ENCODE data around the gene TFB2M.

Gene TFB2M

DNA sequence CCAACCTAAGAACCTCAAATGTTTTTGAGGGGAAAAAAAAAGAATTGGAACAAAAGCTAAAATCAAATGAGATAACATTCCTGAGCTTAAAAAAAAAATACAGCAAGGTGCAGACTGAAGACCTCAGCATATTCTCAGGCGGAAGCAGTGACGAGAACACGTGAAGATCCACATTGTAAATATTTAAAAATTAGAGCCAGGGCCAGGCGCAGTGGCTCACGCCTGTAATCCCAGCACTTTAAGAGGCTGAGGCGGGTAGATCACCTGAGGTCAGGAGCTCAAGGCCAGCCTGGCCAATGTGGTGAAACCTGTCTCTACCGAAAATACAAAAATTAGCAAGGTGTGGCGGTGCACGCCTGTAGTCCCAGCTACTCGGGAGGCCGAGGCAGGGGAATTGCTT lies 15.7 kb downstream of the TFB2M start:
- Histone ChIP-seq H3K36me3 (ENCODE audit: insufficient read depth, insufficient read length, low read length) (peaks cover 83% of the 10 kb centered on the region), H3K9me3 (ENCODE audit: insufficient read depth, low read length) (no peaks in the 10 kb centered on the region)

GRCh38 chr1:246549665-246550064 lies 16.4 kb downstream of the TFB2M start:
- DNase-seq (ENCODE audit: low read depth, low spot score): no peak
- no peak for TF ChIP-seq YY1 (IDR thresholded peaks at IDR 0.05; ENCODE audit: insufficient read depth, insufficient read length)
- no peak for TF ChIP-seq ZNF274 (IDR thresholded peaks at IDR 0.05; ENCODE audit: low read depth, low read length)
- no peak for TF ChIP-seq SUZ12 (IDR thresholded peaks at IDR 0.05; ENCODE audit: extremely low read depth, insufficient read depth, insufficient read length)
- H3K4me3 ChIP-seq (ENCODE audit: insufficient read length, low read depth): no peak overlapping the region
- no peaks in the 10 kb centered on the region for H3K9me3 ChIP-seq (ENCODE audit: insufficient read depth, low read length)
- H3K9ac ChIP-seq (ENCODE audit: insufficient read length, low read depth): no peak overlapping the region
- peaks cover 82% of the 10 kb centered on the region for H3K36me3 ChIP-seq (ENCODE audit: insufficient read depth, insufficient read length, low read length)
- H3K4me1 ChIP-seq (ENCODE audit: insufficient read depth, insufficient read length): no peaks in the 10 kb centered on the region
- H3K27me3 ChIP-seq (ENCODE audit: insufficient read depth, insufficient read length): no peaks in the 10 kb centered on the region

More for the DNA sequence above, 15.7 kb downstream of the TFB2M start:
- no peak for TF ChIP-seq YY1 (IDR thresholded peaks at IDR 0.05; ENCODE audit: insufficient read depth, insufficient read length)
- no peak for TF ChIP-seq ZNF274 (IDR thresholded peaks at IDR 0.05; ENCODE audit: low read depth, low read length)
- TF ChIP-seq SUZ12 (IDR thresholded peaks at IDR 0.05; ENCODE audit: extremely low read depth, insufficient read depth, insufficient read length): no peak
- Histone ChIP-seq H3K4me3 (ENCODE audit: insufficient read length, low read depth) (no peak overlapping the region), H3K9ac (ENCODE audit: insufficient read length, low read depth) (no peak overlapping the region), H3K27me3 (ENCODE audit: insufficient read depth, insufficient read length) (no peaks in the 10 kb centered on the region), H3K4me1 (ENCODE audit: insufficient read depth, insufficient read length) (no peaks in the 10 kb centered on the region)
- no peak for DNase-seq (ENCODE audit: low read depth, low spot score)

DNA sequence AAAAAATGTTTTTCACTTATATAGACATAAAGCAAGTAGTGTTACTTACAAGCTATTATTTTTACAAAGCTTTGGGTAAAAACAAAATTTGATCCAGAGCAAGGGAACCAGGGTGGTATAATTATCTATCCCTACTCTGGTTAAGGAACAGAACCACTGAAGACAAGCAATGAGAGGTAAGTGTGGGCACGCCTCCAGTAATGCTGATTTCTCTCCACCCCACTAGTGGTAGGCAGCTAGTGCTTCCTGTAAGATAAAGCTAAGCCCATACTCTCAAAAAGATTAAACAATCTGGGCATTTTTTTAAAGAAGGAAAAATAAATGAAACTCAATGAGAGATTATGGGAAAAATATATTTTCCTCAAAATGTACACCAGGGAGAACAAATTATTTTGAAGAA lies 22.1 kb downstream of the TFB2M start:
- no peak overlapping the region for H3K9ac ChIP-seq (ENCODE audit: insufficient read length, low read depth)
- no peak overlapping the region for H3K4me3 ChIP-seq (ENCODE audit: insufficient read length, low read depth)
- no peaks in the 10 kb centered on the region for H3K27me3 ChIP-seq (ENCODE audit: insufficient read depth, insufficient read length)
- no peak for DNase-seq (ENCODE audit: low read depth, low spot score)
- H3K4me1 ChIP-seq (ENCODE audit: insufficient read depth, insufficient read length): no peaks in the 10 kb centered on the region
- H3K36me3 ChIP-seq (ENCODE audit: insufficient read depth, insufficient read length, low read length): peaks cover 83% of the 10 kb centered on the region
- TF ChIP-seq ZNF274 (IDR thresholded peaks at IDR 0.05; ENCODE audit: low read depth, low read length) (no peak), YY1 (IDR thresholded peaks at IDR 0.05; ENCODE audit: insufficient read depth, insufficient read length) (no peak), SUZ12 (IDR thresholded peaks at IDR 0.05; ENCODE audit: extremely low read depth, insufficient read depth, insufficient read length) (no peak)
- H3K9me3 ChIP-seq (ENCODE audit: insufficient read depth, low read length): no peaks in the 10 kb centered on the region

GRCh38 chr1:246540738-246541491 lies 25.1 kb downstream of the TFB2M start:
- Histone ChIP-seq H3K36me3 (ENCODE audit: insufficient read depth, insufficient read length, low read length) (peaks cover 56% of the 10 kb centered on the region), H3K9ac (ENCODE audit: insufficient read length, low read depth) (no peak overlapping the region), H3K4me1 (ENCODE audit: insufficient read depth, insufficient read length) (no peaks in the 10 kb centered on the region), H3K4me3 (ENCODE audit: insufficient read length, low read depth) (no peak overlapping the region), H3K9me3 (ENCODE audit: insufficient read depth, low read length) (no peaks in the 10 kb centered on the region), H3K27me3 (ENCODE audit: insufficient read depth, insufficient read length) (no peaks in the 10 kb centered on the region)
- no peak for TF ChIP-seq SUZ12 (IDR thresholded peaks at IDR 0.05; ENCODE audit: extremely low read depth, insufficient read depth, insufficient read length)
- TF ChIP-seq YY1 (IDR thresholded peaks at IDR 0.05; ENCODE audit: insufficient read depth, insufficient read length): no peak
- TF ChIP-seq ZNF274 (IDR thresholded peaks at IDR 0.05; ENCODE audit: low read depth, low read length): no peak
- DNase-seq (ENCODE audit: low read depth, low spot score): no peak

GRCh38 chr1:246537887-246538286 lies 28.2 kb downstream of the TFB2M start:
- no peaks in the 10 kb centered on the region for H3K9me3 ChIP-seq (ENCODE audit: insufficient read depth, low read length)
- TF ChIP-seq YY1 (IDR thresholded peaks at IDR 0.05; ENCODE audit: insufficient read depth, insufficient read length) (no peak), SUZ12 (IDR thresholded peaks at IDR 0.05; ENCODE audit: extremely low read depth, insufficient read depth, insufficient read length) (no peak), ZNF274 (IDR thresholded peaks at IDR 0.05; ENCODE audit: low read depth, low read length) (no peak)
- H3K36me3 ChIP-seq (ENCODE audit: insufficient read depth, insufficient read length, low read length): peaks cover 30% of the 10 kb centered on the region
- H3K4me3 ChIP-seq (ENCODE audit: insufficient read length, low read depth): no peak overlapping the region
- H3K9ac ChIP-seq (ENCODE audit: insufficient read length, low read depth): no peak overlapping the region
- no peaks in the 10 kb centered on the region for H3K27me3 ChIP-seq (ENCODE audit: insufficient read depth, insufficient read length)
- H3K4me1 ChIP-seq (ENCODE audit: insufficient read depth, insufficient read length): no peaks in the 10 kb centered on the region
- no peak for DNase-seq (ENCODE audit: low read depth, low spot score)

GRCh38 chr1:246537441-246537840 lies 28.6 kb downstream of the TFB2M start:
- H3K36me3 ChIP-seq (ENCODE audit: insufficient read depth, insufficient read length, low read length): peaks cover 27% of the 10 kb centered on the region
- DNase-seq (ENCODE audit: low read depth, low spot score): no peak
- no peak overlapping the region for H3K9ac ChIP-seq (ENCODE audit: insufficient read length, low read depth)
- H3K4me3 ChIP-seq (ENCODE audit: insufficient read length, low read depth): no peak overlapping the region
- H3K4me1 ChIP-seq (ENCODE audit: insufficient read depth, insufficient read length): no peaks in the 10 kb centered on the region
- no peaks in the 10 kb centered on the region for H3K27me3 ChIP-seq (ENCODE audit: insufficient read depth, insufficient read length)
- H3K9me3 ChIP-seq (ENCODE audit: insufficient read depth, low read length): no peaks in the 10 kb centered on the region
- no peak for TF ChIP-seq ZNF274 (IDR thresholded peaks at IDR 0.05; ENCODE audit: low read depth, low read length)
- TF ChIP-seq YY1 (IDR thresholded peaks at IDR 0.05; ENCODE audit: insufficient read depth, insufficient read length): no peak
- no peak for TF ChIP-seq SUZ12 (IDR thresholded peaks at IDR 0.05; ENCODE audit: extremely low read depth, insufficient read depth, insufficient read length)

- TF ChIP-seq YY1 (IDR thresholded peaks at IDR 0.05; ENCODE audit: insufficient read depth, insufficient read length) (no peak), SUZ12 (IDR thresholded peaks at IDR 0.05; ENCODE audit: extremely low read depth, insufficient read depth, insufficient read length) (no peak), ZNF274 (IDR thresholded peaks at IDR 0.05; ENCODE audit: low read depth, low read length) (no peak)
- Histone ChIP-seq H3K4me1 (ENCODE audit: insufficient read depth, insufficient read length) (no peaks in the 10 kb centered on the region), H3K9me3 (ENCODE audit: insufficient read depth, low read length) (peaks cover 16% of the 10 kb centered on the region), H3K4me3 (ENCODE audit: insufficient read length, low read depth) (no peak overlapping the region), H3K36me3 (ENCODE audit: insufficient read depth, insufficient read length, low read length) (no peaks in the 10 kb centered on the region), H3K9ac (ENCODE audit: insufficient read length, low read depth) (no peak overlapping the region), H3K27me3 (ENCODE audit: insufficient read depth, insufficient read length) (no peaks in the 10 kb centered on the region)
- no peak for DNase-seq (ENCODE audit: low read depth, low spot score)
These were observed 31.9 kb downstream of the TFB2M start for GRCh38 chr1:246534114-246534513.
